GM12873 (cell line): ENCODE data around the gene GLT6D1.

Experiments used
- CTCF ChIP-seq: IDR thresholded peaks from 2 replicates; pipeline ENCODE4 v1.5.1; 2012; ENCODE audit warnings: low read depth, mild to moderate bottlenecking, moderate library complexity, low read length, control low read depth; ENCODE audit not compliant: insufficient read depth; ENCODE audit errors: missing control alignments

Gene GLT6D1

DNA sequence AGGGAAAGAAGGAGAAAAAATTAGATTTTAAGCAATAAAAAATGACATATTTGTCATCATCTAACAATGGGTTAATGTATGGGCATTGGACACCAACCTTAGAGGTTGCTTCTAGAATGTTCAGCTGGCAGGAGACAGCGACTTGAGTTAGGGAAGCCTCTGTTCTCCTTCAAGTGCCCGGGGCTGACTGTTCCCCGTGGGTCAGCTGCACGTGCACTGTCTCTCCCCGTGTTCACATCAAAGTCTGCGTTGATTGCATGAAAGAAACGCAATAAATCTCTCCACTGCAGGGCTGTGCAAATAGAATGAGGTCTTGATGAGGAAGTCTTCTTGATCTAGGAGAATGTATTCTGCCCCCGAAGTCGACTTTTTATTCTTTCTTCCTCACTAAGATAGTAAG, at the start of gene GLT6D1:
Gene GLT6D1, minus strand, starts transcription at position 345 of the 400 bp plus-strand sequence. CDS start 353 bp downstream, outside the sequence.
- TF ChIP-seq CTCF = no peak

GRCh38 chr9:135689011-135689410, 49.7 kb upstream of the GLT6D1 start:
- no peak for TF ChIP-seq CTCF

- no peak for TF ChIP-seq CTCF
These were observed 47.9 kb upstream of the GLT6D1 start for GRCh38 chr9:135687216-135687615.

- no peak for TF ChIP-seq CTCF
These were observed 45.4 kb upstream of the GLT6D1 start for GRCh38 chr9:135684691-135685090.

GRCh38 chr9:135683401-135684034, 44.2 kb upstream of the GLT6D1 start:
- no peak for TF ChIP-seq CTCF

DNA sequence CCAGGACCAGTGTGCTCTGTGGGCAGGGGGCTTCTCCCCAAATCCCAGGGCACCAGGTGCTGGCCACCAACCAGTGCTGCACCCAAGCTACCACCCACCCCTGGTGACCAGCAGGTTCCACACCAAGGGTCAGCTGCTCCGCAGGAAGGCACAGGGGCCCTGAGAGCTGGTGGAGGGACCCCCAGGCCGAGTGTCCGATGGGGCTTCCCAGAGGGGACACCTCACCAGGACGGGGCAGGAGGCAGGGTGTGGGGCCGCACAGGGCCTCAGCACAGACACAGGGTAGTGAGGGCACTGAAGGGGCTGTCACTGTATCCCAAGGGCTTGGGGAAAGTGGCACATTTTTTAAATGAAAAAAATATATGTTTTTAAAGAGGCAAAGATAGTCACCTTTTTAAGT, 41.8 kb upstream of the GLT6D1 start:
- TF ChIP-seq CTCF = no peak

GRCh38 chr9:135680056-135680455, 40.7 kb upstream of the GLT6D1 start:
- TF ChIP-seq CTCF = no peak
